ENCODE measurements around the gene AUTS2. TPM values are rescaled to one million over a fixed set of nuclear protein-coding genes. Genes with fewer than 3 reads are reported as not detected.

The AUTS2 gene
- total RNA-seq, 6 experiments from 2014 or later: 10.4 to 32.0 (median 19.3) TPM

DNA sequence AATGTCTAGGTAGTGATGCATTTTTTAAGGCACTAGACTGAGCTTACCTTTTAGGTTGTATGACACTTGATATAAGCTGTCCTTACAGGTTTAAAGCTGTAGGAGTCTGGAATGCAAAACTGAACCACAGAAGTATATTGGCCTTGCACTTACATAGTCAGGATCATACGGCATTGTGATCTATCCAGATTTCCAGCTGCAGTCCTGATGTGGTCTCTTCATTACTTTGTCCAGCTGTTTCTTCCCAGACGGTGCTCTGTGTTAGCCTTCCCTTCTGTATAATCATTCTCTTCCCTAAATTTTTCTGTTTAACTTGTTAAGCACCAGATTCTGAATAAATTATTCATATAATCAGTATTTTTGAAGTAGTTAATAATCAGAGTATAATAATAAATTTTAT lies 67.1 kb downstream of the AUTS2 start:
- no peak for DNase-seq
- no peaks in the 10 kb centered on the region for H3K27me3 ChIP-seq

DNA sequence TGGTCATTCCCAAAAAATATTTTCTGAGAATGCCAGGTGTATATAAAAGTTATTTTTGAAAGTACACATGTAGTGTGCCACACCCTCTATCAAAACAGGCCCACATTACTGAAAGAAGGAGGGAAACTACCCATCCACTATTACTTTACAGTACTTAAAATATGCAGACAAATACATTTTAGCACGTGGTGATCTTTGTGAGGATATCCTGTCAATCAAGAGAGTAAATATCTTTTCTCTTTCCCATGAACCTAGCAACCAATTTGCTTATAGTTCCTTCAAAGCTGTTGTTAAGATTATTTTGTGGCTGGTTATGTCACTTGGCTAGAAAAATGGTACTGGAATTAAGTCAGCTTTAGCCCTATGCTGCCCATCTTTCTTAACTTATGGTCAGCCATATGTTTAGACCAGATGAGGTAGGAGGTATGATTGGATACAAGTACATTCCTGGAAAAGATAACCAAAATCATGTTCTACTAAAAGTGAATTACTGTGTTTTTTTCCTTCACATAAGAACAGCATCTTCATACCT lies 70.1 kb downstream of the AUTS2 start:
- no peak for DNase-seq
- no peaks in the 10 kb centered on the region for H3K36me3 ChIP-seq
- ATAC-seq: no peak
- H3K9me3 ChIP-seq: no peaks in the 10 kb centered on the region
- intact Hi-C loops (cut with DNase I): no loop called here
- H3K27me3 ChIP-seq: no peaks in the 10 kb centered on the region
- H3K4me1 ChIP-seq: no peaks in the 10 kb centered on the region
- TF ChIP-seq, protein P1, sequence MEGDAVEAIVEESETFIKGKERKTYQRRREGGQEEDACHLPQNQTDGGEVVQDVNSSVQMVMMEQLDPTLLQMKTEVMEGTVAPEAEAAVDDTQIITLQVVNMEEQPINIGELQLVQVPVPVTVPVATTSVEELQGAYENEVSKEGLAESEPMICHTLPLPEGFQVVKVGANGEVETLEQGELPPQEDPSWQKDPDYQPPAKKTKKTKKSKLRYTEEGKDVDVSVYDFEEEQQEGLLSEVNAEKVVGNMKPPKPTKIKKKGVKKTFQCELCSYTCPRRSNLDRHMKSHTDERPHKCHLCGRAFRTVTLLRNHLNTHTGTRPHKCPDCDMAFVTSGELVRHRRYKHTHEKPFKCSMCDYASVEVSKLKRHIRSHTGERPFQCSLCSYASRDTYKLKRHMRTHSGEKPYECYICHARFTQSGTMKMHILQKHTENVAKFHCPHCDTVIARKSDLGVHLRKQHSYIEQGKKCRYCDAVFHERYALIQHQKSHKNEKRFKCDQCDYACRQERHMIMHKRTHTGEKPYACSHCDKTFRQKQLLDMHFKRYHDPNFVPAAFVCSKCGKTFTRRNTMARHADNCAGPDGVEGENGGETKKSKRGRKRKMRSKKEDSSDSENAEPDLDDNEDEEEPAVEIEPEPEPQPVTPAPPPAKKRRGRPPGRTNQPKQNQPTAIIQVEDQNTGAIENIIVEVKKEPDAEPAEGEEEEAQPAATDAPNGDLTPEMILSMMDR (IDR thresholded peaks at IDR 0.05): no peak
- no peak for TF ChIP-seq POLR2A (IDR thresholded peaks at IDR 0.05)
- no peak overlapping the region for H3K4me3 ChIP-seq
- no peak overlapping the region for H3K27ac ChIP-seq
- 18% methylated on average over 1 of the region's 1 CpG for WGBS (ENCODE audit: insufficient coverage, low coverage, low lambda C conversion rate, missing lambda C conversion rate)

More for the DNA sequence above, 67.1 kb downstream of the AUTS2 start:
- no peak for ATAC-seq
- Histone ChIP-seq H3K27ac (no peak overlapping the region), H3K4me1 (no peaks in the 10 kb centered on the region), H3K4me3 (no peak overlapping the region), H3K36me3 (no peaks in the 10 kb centered on the region), H3K9me3 (no peaks in the 10 kb centered on the region)
- intact Hi-C loops (cut with DNase I): no loop called here
- WGBS (ENCODE audit: insufficient coverage, low coverage, low lambda C conversion rate, missing lambda C conversion rate): 80% methylated on average over 2 of the region's 2 CpGs
- no peak for TF ChIP-seq POLR2A (IDR thresholded peaks at IDR 0.05)
- TF ChIP-seq, protein P1 (IDR thresholded peaks at IDR 0.05): no peak

DNA sequence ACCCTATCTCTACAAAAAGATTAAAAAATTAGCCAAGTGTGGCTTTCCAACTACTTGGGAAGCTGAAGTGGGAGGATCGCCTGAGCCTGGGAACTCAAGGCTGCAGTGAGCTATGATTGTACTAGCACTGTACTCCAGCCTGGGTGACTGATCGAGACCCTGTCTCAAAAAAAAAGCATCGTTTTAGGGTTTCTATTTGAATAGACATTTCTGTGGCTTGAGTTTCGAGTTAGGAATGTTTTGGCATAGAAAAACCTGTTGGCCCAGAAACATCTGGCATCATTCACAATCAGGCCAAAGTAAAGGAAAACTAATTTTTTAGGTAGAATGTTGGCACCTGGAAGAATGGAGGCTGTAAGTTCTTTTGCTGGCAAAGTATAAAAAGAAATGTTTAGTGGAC lies 72.4 kb downstream of the AUTS2 start:
- Histone ChIP-seq H3K4me3 (no peak overlapping the region), H3K4me1 (no peaks in the 10 kb centered on the region), H3K9me3 (no peaks in the 10 kb centered on the region), H3K27ac (no peak overlapping the region), H3K36me3 (no peaks in the 10 kb centered on the region), H3K27me3 (no peaks in the 10 kb centered on the region)
- DNase-seq (no peak), ATAC-seq (no peak)
- intact Hi-C loops (cut with DNase I): no loop called here
- no peak for TF ChIP-seq POLR2A (IDR thresholded peaks at IDR 0.05)
- TF ChIP-seq, protein P1 (IDR thresholded peaks at IDR 0.05): no peak
- WGBS (ENCODE audit: insufficient coverage, low coverage, low lambda C conversion rate, missing lambda C conversion rate): 43% methylated on average over 3 of the region's 4 CpGs

DNA sequence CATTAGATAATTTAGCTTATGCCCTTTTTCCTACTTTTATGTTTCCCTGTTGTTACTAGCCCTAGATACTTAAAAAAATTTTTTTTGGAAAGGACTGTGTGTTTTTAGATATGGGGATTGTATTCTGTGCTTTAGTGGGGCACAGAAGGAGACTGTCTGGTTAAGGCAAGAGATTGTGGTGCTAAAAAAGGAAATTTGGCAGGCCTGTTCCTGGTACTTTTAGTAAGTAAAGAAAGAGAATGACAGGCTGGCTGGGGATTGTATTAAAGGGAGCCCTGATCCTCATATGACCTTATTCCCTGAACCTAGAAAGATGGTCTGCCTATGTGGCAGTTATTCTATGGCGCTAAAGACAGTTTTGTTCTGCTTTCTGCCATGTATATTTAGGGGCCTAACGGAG lies 74.8 kb downstream of the AUTS2 start:
- ATAC-seq (no peak), DNase-seq (no peak)
- intact Hi-C loops (cut with DNase I): no loop called here
- H3K4me1 ChIP-seq: no peaks in the 10 kb centered on the region
- TF ChIP-seq, protein P1 (IDR thresholded peaks at IDR 0.05): no peak
- no peak for TF ChIP-seq POLR2A (IDR thresholded peaks at IDR 0.05)
- no peaks in the 10 kb centered on the region for H3K9me3 ChIP-seq
- no peak overlapping the region for H3K27ac ChIP-seq
- no peaks in the 10 kb centered on the region for H3K27me3 ChIP-seq
- H3K36me3 ChIP-seq: no peaks in the 10 kb centered on the region
- 89% methylated on average over 2 of the region's 2 CpGs for WGBS (ENCODE audit: insufficient coverage, low coverage, low lambda C conversion rate, missing lambda C conversion rate)
- no peak overlapping the region for H3K4me3 ChIP-seq

DNA sequence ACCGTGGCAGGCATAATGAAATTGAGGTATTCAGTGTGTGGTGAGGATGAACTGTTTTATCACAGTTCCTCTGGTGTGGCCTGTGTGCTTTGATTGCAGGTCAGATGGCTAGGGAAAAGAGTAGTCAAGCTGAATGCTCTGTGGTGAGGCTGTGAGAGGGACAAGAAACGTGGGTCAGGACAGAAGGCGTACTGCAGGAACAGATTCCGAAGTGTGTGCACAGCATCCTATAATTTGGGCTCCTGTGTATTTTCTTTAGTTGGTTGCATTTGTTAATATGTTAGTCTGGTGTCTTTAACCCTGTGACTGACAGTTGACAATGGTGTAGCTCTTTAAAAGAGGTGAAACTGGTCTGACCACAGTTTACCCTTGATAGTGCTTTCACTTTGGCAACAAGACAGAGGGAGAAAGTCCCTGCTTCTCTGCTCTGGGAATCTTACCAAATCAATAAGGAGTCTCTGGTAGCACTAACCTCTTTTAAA lies 76.5 kb downstream of the AUTS2 start:
- Histone ChIP-seq H3K27ac (no peak overlapping the region), H3K27me3 (no peaks in the 10 kb centered on the region), H3K4me1 (no peaks in the 10 kb centered on the region), H3K4me3 (no peak overlapping the region), H3K36me3 (no peaks in the 10 kb centered on the region), H3K9me3 (no peaks in the 10 kb centered on the region)
- TF ChIP-seq, protein P1 (IDR thresholded peaks at IDR 0.05): no peak
- no peak for TF ChIP-seq POLR2A (IDR thresholded peaks at IDR 0.05)
- DNase-seq: no peak
- WGBS (ENCODE audit: insufficient coverage, low coverage, low lambda C conversion rate, missing lambda C conversion rate): 60% methylated on average over 4 of the region's 4 CpGs
- no peak for ATAC-seq
- intact Hi-C loops (cut with DNase I): no loop called here
